Peyer's patch (tissue), 4 donors: ENCODE results near the gene SPEF1. TPM values are rescaled to one million over a fixed set of nuclear protein-coding genes. Genes with fewer than 3 reads are reported as not detected.
A peak's percentile ranks its signal among the peaks of the same experiment; 100 is the strongest.

ENCODE experiments used
- DNase-seq, 3 donors: peaks; one replicate each; pipeline ENCODE4 v3.0.0-alpha.2; 2017 to 2019
- H3K27ac ChIP-seq, 4 donors: fragments of 200-600 bp; sonication (generic); one replicate each; pipeline ENCODE4 v1.5.1; 2016 to 2019
- H3K27me3 ChIP-seq, 2 donors: fragments of 200-600 bp; sonication (generic); one replicate each; pipeline ENCODE4 v1.5.1; 2019
- H3K36me3 ChIP-seq, 3 donors: fragments of 200-600 bp; sonication (generic); one replicate each; pipeline ENCODE4 v1.5.1; 2016 to 2019
- H3K4me1 ChIP-seq, 4 donors: fragments of 200-600 bp; sonication (generic); one replicate each; pipeline ENCODE4 v1.5.1; 2016 to 2019
- H3K4me3 ChIP-seq, 4 donors: fragments of 200-600 bp; sonication (generic); 1 replicate in 3 of 4; 2 replicates in 1 of 4; pipeline ENCODE4 v1.5.1; 2016 to 2019; ENCODE audit warnings: mild to moderate bottlenecking in 1 of 4
- H3K9me3 ChIP-seq, 4 donors: fragments of 200-600 bp; sonication (generic); one replicate each; pipeline ENCODE4 v1.5.1; 2016 to 2019; ENCODE audit warnings: mild to moderate bottlenecking in 1 of 4
- CTCF ChIP-seq, 6 experiments: fragments of 450-650 bp in 4 of 6; fragments of 200-600 bp in 2 of 6; sonication (generic) in 1 of 6; IDR thresholded peaks; one replicate each; pipeline ENCODE4 v1.5.1; 2017 to 2019; ENCODE audit warnings: antibody characterized with exemption in 6 of 6, mild to moderate bottlenecking in 3 of 6, moderate library complexity in 1 of 6
- POLR2A ChIP-seq, 2 donors: fragments of 450-650 bp; IDR thresholded peaks; one replicate each; pipeline ENCODE4 v1.5.1; 2017; ENCODE audit warnings: antibody characterized with exemption in 2 of 2, mild to moderate bottlenecking in 2 of 2, moderate library complexity in 2 of 2
- total RNA-seq, 4 donors: library from RNA; depleted of rRNA; stranded (reverse); fragments of >200 nt; gene quantifications; one replicate each; pipeline ENCODE4 v1.1.0, GENCODE V29; 2016

The SPEF1 gene
- total RNA-seq, 4 donors from 2014 or later, result not detected

GRCh38 chr20:3740615-3741301 lies 40.5 kb downstream of the SPEF1 start:
- Histone ChIP-seq H3K4me1 (peaks cover 0 to 3% (median 0%) of the 10 kb centered on the region in 4 donors), H3K27ac (peak overlapping the region in 1 of 4 donors; percentile 35), H3K27me3 (no peaks in the 10 kb centered on the region), H3K4me3 (no peak overlapping the region), H3K36me3 (no peaks in the 10 kb centered on the region), H3K9me3 (no peaks in the 10 kb centered on the region)
- TF ChIP-seq CTCF (IDR thresholded peaks at IDR 0.05) (no peak), POLR2A (IDR thresholded peaks at IDR 0.05) (no peak)
- DNase-seq, result no peak

- H3K27ac ChIP-seq, result peak overlapping the region in 2 of 4 donors; percentile 35 to 59
Measured at GRCh38 chr20:3739926-3740451, 41.3 kb downstream of the SPEF1 start.

GRCh38 chr20:3739054-3739925 lies 42.0 kb downstream of the SPEF1 start:
- H3K9me3 ChIP-seq, result no peaks in the 10 kb centered on the region
- peak overlapping the region in 2 of 4 donors; percentile 35 to 59 for H3K27ac ChIP-seq
- DNase-seq, result no peak
- no peaks in the 10 kb centered on the region for H3K36me3 ChIP-seq
- H3K4me3 ChIP-seq, result no peak overlapping the region
- H3K4me1 ChIP-seq, result peaks cover 0 to 8% (median 0%) of the 10 kb centered on the region in 4 donors
- TF ChIP-seq POLR2A (IDR thresholded peaks at IDR 0.05) (no peak), CTCF (IDR thresholded peaks at IDR 0.05) (no peak)
- no peaks in the 10 kb centered on the region for H3K27me3 ChIP-seq

More at GRCh38 chr20:3739926-3740451, 41.3 kb downstream of the SPEF1 start:
- Histone ChIP-seq H3K4me1 (peaks cover 0 to 6% (median 0%) of the 10 kb centered on the region in 4 donors), H3K36me3 (no peaks in the 10 kb centered on the region), H3K27me3 (no peaks in the 10 kb centered on the region), H3K4me3 (no peak overlapping the region), H3K9me3 (no peaks in the 10 kb centered on the region)
- peak in 1 of 3 donors; percentile 48 for DNase-seq
- TF ChIP-seq CTCF (IDR thresholded peaks at IDR 0.05), result no peak
- no peak for TF ChIP-seq POLR2A (IDR thresholded peaks at IDR 0.05)

- DNase-seq, result no peak
- no peak for TF ChIP-seq POLR2A (IDR thresholded peaks at IDR 0.05)
- no peak for TF ChIP-seq CTCF (IDR thresholded peaks at IDR 0.05)
- no peak overlapping the region for H3K27ac ChIP-seq
Measured at GRCh38 chr20:3738111-3739053, 42.9 kb downstream of the SPEF1 start.

GRCh38 chr20:3735768-3736167 lies 45.5 kb downstream of the SPEF1 start:
- Histone ChIP-seq H3K4me3 (no peak overlapping the region), H3K4me1 (peaks cover 0 to 20% (median 0%) of the 10 kb centered on the region in 4 donors), H3K27me3 (peaks cover 0 to 5% of the 10 kb centered on the region in 2 donors), H3K9me3 (no peaks in the 10 kb centered on the region), H3K36me3 (no peaks in the 10 kb centered on the region), H3K27ac (no peak overlapping the region)
- TF ChIP-seq CTCF (IDR thresholded peaks at IDR 0.05) (no peak), POLR2A (IDR thresholded peaks at IDR 0.05) (no peak)
- no peak for DNase-seq

More at GRCh38 chr20:3738111-3739053, 42.9 kb downstream of the SPEF1 start:
- Histone ChIP-seq H3K4me3 (no peak overlapping the region), H3K36me3 (no peaks in the 10 kb centered on the region), H3K9me3 (no peaks in the 10 kb centered on the region), H3K4me1 (peaks cover 0 to 16% (median 0%) of the 10 kb centered on the region in 4 donors), H3K27me3 (no peaks in the 10 kb centered on the region)
